HG02678 (cell line): ENCODE data around the gene MRGPRF.
"Not testable (repeated sequence)": the region's sequence is repeated elsewhere in the genome, so short reads cannot be mapped to it uniquely, and the experiment has no call there.

Source experiments
- ATAC-seq: cut with Tn5 transposase; IDR thresholded peaks from one replicate; pipeline ENCODE4 v1.9.1; 2021; ENCODE audit warnings: mild to moderate bottlenecking, moderate library complexity; ENCODE audit not compliant: unreplicated experiment

MRGPRF gene

DNA sequence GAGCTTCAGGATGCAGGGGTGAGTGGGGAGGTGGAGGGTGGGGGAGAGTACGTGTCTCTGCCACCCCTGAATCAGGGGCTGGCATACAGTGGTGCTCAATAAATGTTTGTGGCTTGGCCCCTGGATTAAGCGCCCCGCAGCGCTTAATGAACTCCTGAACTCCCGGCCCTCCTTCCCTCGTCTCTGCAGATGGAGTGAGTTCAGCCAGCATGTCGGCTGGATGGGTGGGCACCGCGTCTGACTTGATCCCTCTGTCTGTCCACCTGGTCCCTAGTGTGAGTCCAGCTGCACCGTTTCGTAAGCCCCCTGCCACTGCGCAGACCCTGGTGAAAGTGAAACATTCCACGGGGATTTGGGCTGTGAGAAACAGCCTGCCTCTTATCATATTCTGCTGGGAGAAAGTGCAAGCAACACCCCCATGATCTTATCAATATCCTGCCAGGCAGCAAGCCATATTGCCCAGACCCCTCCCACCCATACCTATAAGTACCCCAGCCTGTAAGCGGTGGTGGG lies 20.2 kb downstream of the MRGPRF start:
- ATAC-seq, result no peak

DNA sequence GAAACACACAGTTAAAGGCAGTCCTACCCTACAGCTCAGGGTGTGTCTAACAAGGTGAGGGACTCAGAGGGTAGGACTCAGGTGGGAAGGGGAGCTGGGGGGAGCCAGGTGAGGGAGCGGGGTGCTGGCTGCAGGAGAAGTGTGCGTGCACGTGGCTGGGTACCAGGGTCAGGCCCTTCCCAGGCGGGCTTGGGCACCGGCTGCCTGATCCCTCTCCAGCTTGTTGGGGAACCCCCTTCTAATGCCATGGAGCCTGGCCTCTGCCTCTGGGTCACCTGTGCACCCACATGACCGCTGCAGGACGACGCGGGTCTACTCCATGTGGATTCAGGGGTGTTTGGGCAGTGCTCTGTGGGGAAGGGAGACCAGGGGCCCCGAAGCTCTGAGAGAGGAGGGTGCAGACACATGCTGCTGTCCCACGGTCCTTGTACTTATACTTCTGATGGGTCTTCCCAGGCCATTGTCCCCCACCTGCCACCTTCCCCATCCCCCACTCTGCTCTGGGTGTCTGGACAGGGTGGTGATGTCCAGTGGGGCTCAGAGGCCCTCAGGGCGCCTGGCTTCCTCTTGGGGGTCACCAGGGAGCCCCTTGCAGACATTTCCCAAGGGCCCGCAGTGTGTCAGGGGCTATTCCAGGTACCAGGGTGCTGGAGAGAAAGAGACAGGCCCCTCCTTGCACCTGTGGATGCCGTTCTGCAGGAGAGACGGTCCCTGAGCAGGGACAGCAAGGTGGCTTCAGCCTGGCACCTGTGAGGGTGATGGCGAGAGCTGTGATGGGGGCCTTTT lies 21.9 kb downstream of the MRGPRF start:
- no peak for ATAC-seq

DNA sequence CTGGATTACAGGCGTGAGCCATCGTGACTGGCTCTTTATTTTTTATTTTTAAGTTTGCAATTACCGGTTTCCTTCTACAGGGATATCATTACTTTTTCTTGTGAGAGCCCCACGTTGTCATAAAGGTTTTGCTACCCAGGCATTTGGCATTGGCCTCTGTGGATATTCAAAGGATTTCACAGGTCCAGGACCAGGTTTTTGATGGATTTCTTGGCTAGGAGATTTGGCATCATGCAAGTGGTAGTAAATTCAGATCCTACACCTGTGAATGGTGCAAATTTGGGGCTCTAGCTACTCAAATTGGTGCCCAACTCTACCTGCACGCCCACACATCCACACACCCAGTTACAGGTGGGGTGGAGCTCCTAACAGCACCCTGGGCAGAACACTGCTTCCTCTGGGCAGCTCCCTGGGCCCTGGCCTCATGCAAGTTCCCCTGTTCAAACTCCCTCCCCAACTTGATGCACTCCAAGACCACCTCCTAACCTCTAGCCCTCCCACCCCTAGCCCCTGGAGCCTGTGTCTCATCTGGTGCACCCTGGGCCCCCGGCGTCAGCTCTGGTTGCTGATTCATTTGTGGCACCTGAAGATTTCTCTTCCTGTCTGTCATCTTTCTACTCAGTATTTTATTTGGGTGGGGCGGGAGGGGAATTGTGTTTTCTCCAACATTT lies 23.0 kb downstream of the MRGPRF start:
- ATAC-seq, result no peak

DNA sequence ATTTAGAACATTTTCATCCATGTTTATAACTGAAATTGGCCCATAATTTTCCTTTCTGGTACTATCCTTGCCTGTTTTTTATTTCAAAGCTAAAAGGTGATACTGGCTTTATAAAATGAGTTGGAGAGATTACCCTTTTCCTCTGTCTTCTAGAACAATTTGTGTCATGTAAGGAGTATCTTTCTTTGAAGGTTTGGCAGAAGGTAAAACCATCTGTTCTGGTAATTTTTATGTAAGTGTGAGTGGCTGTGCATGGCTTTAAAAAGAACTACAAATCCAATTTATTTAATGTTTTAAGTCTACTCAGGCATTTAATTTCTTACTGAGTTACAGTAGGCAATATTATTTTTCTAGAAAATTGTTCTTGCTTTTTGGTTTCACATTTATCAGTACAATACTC lies 24.6 kb downstream of the MRGPRF start:
- ATAC-seq, result no peak

DNA sequence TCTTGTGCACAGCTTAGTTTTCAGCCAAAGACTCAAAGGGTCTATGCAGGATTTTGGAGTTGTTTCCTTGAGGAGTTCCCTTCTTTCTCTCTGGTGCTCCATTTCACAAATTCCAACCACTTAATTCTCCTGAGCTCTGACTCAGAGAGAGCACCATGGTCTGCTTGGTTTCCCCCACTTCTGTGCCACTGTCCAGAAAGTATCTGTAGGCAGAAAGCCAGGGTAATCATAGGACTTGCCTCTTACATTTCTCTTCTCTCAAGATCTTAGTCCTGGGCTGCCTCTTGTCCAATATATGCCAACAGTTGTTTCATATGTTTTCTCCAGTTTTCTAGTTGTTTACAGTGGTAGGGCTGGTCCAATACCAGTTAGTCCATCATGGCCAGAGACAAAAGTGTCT lies 25.8 kb downstream of the MRGPRF start:
- ATAC-seq, result no peak

DNA sequence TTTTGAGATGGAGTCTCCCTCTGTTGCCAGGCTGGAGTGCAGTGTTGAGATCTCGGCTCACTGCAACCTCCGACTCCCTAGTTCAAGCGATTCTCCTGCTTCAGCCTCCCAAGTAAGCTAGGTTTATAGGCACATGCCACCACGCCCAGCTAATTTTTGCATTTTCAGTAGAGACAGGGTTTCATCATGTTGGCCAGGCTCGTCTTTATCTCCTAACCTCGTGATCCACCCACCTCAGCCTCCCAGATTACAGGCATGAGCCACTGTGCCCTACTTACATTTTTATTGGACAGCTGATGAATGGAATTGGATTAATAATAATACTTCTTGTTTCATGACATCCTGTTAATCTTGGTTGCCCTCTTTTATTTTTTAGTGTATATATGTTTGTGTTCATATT lies 29.2 kb downstream of the MRGPRF start:
- no peak for ATAC-seq

DNA sequence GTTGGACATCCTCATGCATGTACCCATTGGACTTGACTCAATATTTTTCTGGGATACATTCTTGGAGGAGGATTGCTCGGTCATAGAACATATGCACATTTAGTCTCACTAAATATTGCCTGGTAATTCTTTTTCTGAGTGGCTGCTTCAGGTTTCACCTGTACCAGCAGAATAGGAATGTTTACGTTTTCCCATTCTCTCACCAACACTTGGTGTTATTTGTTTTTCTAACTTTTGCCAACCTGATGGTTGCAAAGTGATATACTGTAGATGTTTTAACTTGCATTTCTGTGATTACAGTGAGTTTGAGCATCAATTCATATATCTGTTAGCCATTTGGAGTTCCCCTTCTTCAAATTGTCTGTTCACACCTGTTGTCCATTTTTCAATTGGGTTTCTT lies 30.9 kb downstream of the MRGPRF start:
- ATAC-seq, result no peak

DNA sequence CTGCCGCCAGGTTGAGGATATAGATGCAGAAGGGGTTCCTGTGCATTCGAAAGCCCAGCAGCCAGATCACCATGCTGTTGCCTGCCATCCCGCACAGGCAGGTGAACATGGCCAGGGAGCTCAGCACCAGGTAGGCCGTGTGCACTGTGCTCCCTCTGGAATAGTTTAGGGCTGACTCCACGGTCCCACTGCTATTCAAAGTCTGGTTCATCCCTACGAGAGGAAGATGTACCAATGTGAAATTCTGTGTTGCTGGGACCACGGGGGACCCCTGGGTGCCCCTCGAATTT lies 32.3 kb downstream of the MRGPRF start, which contains the start of gene MRGPRD:
Gene MRGPRD (minus strand): TSS at position 211 of the 290 bp plus-strand sequence. CDS start 0 bp downstream, at position 211.
- ATAC-seq, result no peak

DNA sequence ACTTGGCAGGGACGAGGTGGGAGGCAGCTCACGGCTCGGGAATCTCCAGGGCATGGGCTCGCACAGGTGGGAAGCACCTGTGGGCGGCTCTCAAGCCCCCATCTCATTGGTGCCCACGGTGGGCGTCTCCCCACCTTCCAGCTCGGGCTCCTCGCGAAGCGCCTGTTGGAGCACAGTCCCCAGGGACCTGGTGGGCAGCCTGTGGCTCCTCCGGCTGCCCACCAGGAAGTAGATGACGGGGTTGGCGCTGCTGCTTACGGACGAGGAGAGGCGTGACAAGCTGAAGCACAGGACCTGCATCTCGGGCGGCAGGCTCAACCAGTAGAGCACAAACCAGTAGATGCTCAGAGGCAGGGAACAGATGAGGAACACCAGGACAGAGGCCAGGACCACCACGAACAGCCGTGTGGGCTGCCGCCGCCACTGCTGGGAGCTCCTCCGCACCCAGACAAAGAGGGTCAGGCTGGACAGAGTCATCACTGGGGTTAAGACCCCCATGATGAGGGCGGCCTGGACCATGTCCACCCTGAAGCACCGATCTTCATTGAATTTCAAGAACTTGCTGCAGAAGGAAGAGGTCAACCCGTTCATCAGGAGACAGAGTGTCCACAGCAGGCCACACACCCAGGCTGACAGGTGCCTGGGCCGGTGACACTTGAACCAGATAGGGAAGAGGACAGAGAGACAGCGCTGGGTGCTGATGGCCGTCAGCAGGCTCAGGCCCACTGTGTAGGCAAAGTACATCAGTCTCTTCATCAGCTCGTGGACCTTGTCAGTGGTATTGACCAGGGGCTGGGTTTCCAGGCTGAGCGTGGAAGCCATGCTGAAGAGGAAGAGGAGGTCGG lies 32.9 kb downstream of the MRGPRF start:
- ATAC-seq, result no peak

DNA sequence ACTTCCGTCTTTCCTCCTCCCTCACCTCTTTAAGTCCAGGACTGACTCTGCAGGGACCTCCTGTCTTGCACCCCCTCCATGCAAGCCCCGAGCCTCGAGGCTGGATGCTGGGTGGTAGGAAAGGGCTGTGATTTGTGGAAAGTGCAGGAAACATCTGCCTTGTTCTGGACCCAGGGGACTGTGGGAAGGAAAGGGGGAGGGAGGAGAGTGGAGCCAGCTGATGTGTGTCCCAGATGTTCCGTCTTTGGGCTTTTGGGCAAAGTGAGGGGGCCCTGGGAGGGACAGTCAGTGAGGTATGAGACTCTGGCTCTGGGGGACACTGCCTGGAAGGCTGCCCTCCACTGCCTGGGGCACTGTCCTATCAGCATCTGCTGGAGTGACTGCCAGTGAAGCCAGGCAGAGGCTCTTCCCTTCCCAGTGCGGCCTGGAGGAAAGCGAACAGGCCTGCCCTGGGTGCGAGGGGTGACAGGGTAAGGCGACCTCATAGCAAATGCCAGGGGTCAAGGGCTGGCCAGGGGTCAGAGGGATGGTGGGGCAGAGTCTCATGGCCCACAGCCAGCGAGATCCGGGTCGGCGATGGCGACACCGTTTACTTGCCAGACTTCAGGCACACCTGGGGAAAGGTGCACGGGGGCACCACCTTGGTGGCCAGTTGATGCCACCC lies 34.0 kb downstream of the MRGPRF start:
- ATAC-seq, result no peak

DNA sequence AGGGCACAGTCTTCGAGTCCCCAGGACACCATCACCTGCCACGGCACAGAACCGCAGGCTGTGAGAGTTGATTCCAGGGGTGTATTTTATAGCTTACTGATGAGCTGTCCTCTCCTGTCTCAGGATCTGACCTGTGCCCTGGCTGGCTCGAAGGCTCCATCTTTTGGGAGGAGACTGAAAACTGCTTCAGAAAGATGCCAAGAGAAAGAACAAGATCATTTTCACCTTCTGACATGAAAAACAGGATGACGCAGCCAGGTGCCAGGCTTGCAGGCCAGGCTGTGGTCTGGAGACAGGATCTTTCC lies 34.5 kb downstream of the MRGPRF start:
- ATAC-seq, result no peak

DNA sequence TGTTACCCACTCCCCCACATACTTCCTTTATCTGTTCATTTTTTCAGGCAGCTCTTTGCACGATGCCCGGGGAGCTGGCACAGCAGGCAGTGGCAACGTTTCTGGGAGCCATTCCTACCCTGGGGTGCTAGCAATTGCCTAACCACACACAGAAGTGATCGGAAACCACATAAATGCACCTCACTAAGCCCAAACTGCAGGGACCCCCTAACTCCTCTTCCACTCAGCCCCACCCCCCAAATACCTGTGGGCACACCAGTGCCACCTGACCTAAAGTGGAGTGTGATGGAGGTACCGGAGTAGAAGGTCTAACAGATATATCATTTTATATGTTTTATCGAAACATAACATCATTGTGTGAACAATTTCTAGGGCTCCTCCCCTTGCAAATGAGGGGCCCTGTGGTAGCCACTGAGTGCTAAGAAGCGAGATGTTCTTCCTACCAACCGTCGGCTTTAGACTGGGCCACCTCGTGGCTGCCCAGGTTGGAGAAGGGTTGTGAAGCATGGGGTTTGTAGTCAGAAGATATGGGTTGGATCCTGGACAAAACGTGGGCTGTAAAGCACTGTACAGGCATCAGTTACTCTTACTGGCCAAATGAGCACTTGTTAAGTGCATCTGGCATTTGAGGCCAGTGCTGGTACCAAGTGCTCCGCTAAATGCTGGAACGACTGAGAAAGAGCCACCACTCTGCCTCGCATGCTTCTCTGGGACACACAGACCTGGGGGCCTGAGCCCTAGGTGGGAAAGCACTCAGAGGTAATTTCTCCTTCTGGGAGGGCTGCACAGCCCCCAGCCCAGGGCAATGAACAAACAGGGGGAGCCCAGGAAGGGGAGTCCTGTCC lies 35.0 kb downstream of the MRGPRF start:
- no peak for ATAC-seq

DNA sequence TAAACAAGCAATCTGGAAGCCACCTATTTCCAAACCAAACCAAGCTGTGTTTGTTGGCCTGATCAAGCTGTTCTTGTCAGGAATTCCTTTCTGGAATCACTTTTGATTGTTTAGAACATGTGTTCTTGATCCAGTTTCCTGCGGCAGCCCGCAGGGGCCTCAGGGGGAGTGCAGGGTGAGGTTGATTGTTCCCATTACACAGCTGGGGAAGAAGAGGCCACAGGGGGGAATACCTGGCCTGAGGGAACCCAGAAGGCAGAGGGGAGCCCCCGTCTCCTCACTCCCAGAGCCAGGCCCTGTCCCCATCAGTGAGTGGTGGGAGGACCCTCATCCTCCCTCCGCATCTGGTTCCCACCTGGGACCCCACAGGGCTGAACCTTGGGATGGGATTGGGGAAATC lies 36.5 kb downstream of the MRGPRF start:
- ATAC-seq, result no peak

DNA sequence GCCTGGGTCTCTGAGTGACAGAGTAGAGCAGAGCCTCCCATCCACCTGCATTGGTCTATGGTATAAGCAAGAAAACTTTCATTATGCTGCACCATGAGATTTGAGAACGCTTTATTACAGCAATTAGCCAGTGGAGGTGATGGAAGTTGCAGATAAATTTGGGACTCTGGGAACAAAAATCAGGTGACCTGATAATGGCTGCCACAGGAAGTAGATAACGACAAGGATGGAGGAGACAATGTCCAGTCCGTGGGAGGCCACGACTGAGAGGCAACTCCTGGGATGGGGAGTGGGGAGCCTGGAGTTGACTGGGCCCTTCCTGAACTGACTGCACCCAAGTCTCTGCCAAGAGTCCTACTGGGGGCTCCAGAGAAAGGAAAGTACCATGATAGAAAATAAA lies 37.0 kb downstream of the MRGPRF start:
- no peak for ATAC-seq

DNA sequence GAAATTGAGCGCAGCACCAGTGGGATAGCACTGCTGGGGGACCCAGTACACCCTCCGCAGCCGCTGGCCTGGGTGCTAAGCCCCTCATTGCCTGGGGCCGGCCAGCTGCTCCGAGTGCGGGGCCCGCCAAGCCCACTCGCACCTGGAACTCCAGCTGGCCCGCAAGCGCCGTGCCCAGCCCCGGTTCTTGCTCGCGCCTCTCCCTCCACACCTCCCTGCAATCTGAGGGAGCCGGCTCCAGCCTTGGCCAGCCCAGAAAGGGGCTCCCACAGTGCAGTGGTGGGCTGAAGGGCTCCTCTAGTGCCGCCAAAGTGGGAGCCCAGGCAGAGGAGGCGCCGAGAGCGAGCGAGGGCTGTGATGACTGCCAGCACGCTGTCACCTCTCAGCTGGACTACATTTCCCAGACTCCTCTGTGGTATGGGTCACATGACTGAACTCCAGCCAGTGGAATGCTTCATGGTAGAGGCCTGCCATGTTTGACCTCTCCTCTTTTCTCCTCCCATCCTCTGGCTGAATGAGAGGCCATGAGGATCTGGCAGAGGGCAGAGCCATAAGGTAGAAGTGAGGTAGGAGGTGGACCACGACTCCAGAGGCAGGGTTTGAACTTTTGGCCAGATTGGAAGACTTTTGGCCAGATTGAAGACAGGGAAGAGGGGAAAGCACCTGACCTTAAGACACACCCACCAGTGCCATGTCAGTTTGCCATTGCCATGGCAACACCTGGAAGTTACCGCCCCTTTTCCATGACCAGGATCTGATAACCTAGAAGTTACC lies 38.4 kb downstream of the MRGPRF start:
- no peak for ATAC-seq

DNA sequence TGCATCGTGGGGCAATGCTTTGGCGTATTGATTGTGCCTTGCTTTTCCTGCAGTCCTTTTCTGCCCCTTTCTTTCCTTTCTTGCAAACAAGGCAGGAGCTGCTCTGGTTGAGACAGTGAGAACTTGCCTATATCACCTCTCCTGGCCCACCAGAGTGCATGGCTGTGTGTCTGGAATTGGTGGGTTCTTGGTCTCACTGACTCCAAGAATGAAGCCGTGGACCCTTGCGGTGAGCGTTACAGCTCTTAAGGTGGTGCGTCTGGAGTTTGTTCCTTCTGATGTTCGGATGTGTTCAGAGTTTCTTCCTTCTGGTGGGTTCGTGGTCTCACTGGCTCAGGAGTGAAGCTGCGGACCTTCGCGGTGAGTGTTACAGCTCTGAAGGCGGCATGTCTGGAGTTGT lies 39.3 kb downstream of the MRGPRF start:
- ATAC-seq, result not testable (repeated sequence)

DNA sequence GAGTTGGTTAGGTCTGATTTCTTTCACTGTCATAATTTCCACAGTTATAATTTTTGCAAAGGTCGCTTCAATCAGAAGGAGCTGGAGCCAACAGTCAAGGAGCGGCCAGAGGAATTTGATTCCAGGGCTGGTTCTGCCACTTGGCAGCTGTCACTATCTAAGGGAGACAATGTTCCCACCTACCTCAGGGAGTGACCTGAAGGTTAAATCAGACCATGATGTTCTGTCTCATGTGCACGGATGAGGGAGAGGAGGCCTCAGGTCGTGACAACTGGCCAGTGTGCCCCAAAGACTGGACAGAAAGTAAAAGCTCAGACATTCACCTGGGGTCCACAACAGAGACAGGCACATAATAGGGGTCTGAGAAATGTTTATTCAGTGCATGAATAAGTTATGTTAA lies 39.8 kb downstream of the MRGPRF start:
- ATAC-seq, result no peak

DNA sequence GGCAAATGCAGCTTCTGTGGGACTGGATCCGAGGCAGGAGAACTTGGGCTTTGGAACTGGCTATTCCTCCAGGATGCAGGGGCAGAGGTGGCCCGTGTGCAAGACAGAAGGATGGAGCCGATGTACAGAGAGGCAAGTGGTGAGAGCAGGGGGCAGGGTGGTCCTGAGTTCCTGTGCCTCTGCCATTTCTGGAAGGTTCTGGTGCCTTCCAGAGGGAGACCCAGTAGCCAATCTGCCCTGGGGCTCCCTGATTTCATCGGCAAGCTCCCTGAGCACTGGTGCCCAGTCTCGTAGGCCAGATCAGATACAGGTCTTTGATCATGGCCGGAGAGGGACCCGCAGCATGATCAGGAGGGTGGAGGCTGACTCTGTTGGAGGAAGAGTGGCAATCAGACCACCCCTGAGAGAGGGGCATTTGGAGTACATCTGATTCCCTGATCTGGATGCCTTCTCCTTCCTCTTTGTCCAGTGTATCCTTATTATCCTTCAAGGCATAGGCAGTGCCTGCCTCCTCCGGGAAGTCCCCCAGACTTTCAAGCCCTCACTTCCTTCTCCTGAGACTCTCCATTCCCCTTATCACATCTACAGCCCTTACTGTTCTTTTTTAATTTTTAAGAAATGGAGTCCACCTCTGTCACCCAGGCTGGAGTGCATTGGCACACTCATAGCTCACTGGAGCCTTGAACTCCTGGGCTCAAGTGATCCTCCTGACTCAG lies 42.0 kb downstream of the MRGPRF start:
- no peak for ATAC-seq

DNA sequence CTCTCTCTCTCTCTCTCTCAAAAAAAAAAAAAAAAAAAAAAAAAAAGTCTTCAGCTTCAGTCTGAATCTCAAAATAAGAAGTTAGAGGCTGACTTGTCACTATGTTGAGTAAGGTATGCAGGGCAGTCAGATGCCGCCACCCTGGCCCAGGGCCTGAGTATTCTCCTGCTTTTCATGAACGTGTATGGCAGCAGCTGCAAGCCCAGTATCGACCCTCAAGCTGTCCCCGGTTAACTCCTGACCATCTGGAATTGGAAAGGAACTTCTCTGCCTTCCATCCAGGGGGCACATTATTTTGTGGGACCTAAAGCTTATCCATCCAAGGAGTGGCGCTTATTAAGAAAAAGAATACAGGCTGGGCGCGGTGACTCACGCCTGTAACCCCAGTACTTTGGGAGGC lies 43.7 kb downstream of the MRGPRF start:
- no peak for ATAC-seq
